Nephron progenitor cell (in vitro differentiated cells): Measurements from ENCODE around the gene FYN.

Experiments used
- DNase-seq: peaks from one replicate; pipeline ENCODE4 v3.0.0; 2021
- H3K27ac Mint-ChIP-seq: 2 replicates; pipeline ENCODE4 v1.8.0; 2021; ENCODE audit warnings: mild to moderate bottlenecking, moderate library complexity, mixed read lengths
- H3K27me3 Mint-ChIP-seq: 2 replicates; pipeline ENCODE4 v1.8.0; 2021; ENCODE audit warnings: mild to moderate bottlenecking, low read depth, mixed read lengths; ENCODE audit not compliant: poor library complexity
- H3K36me3 Mint-ChIP-seq: 2 replicates; pipeline ENCODE4 v1.8.0; 2021; ENCODE audit warnings: low read depth, mixed read lengths
- H3K4me1 Mint-ChIP-seq: 2 replicates; pipeline ENCODE4 v1.8.0; 2021; ENCODE audit warnings: mixed read lengths
- H3K4me3 Mint-ChIP-seq: 2 replicates; pipeline ENCODE4 v1.8.0; 2021; ENCODE audit warnings: mild to moderate bottlenecking, moderate library complexity, mixed read lengths
- H3K9me3 Mint-ChIP-seq: 2 replicates; pipeline ENCODE4 v1.8.0; 2021; ENCODE audit warnings: mild to moderate bottlenecking, moderate library complexity, mixed read lengths
- CTCF ChIP-seq: fragments of 200-600 bp; sonication (generic); IDR thresholded peaks from 2 replicates; pipeline ENCODE4 v1.5.0; 2021; ENCODE audit warnings: antibody characterized with exemption

The FYN gene

GRCh38 chr6:111667931-111668330 is 205.3 kb downstream of the FYN start:
- peaks cover 53% of the 10 kb centered on the region for H3K36me3 Mint-ChIP-seq
- no peak for TF ChIP-seq CTCF
- H3K4me1 Mint-ChIP-seq = peaks cover 57% of the 10 kb centered on the region
- H3K27ac Mint-ChIP-seq = no peak overlapping the region
- H3K9me3 Mint-ChIP-seq = no peaks in the 10 kb centered on the region
- DNase-seq = no peak
- H3K4me3 Mint-ChIP-seq = no peak overlapping the region
- H3K27me3 Mint-ChIP-seq = peaks cover 5% of the 10 kb centered on the region

GRCh38 chr6:111666847-111667246 is 206.4 kb downstream of the FYN start:
- no peaks in the 10 kb centered on the region for H3K27me3 Mint-ChIP-seq
- H3K4me3 Mint-ChIP-seq = no peak overlapping the region
- H3K27ac Mint-ChIP-seq = no peak overlapping the region
- no peak for TF ChIP-seq CTCF
- H3K9me3 Mint-ChIP-seq = no peaks in the 10 kb centered on the region
- peaks cover 59% of the 10 kb centered on the region for H3K4me1 Mint-ChIP-seq
- DNase-seq = no peak
- H3K36me3 Mint-ChIP-seq = peaks cover 44% of the 10 kb centered on the region

GRCh38 chr6:111664565-111665030 is 208.7 kb downstream of the FYN start:
- peaks cover 25% of the 10 kb centered on the region for H3K36me3 Mint-ChIP-seq
- H3K4me3 Mint-ChIP-seq = peak overlapping the region; percentile 75

GRCh38 chr6:111663692-111664564 is 209.3 kb downstream of the FYN start:
- Mint-ChIP-seq H3K4me1 (peaks cover 74% of the 10 kb centered on the region), H3K9me3 (no peaks in the 10 kb centered on the region), H3K36me3 (peaks cover 21% of the 10 kb centered on the region), H3K27ac (peak overlapping the region; percentile 97), H3K27me3 (no peaks in the 10 kb centered on the region), H3K4me3 (peak overlapping the region; percentile 75)
- no peak for TF ChIP-seq CTCF
- DNase-seq = peak; percentile 82

More at GRCh38 chr6:111664565-111665030, 208.7 kb downstream of the FYN start:
- H3K27me3 Mint-ChIP-seq = no peaks in the 10 kb centered on the region
- H3K27ac Mint-ChIP-seq = peak overlapping the region; percentile 97
- H3K9me3 Mint-ChIP-seq = no peaks in the 10 kb centered on the region
- peaks cover 74% of the 10 kb centered on the region for H3K4me1 Mint-ChIP-seq
- no peak for TF ChIP-seq CTCF
- no peak for DNase-seq

- Mint-ChIP-seq H3K27me3 (no peaks in the 10 kb centered on the region), H3K9me3 (no peaks in the 10 kb centered on the region), H3K4me3 (peak overlapping the region; percentile 75), H3K4me1 (peaks cover 65% of the 10 kb centered on the region), H3K36me3 (peaks cover 11% of the 10 kb centered on the region), H3K27ac (peak overlapping the region; percentile 97)
- no peak for TF ChIP-seq CTCF
- no peak for DNase-seq
Observed at GRCh38 chr6:111662794-111663593, 210.3 kb downstream of the FYN start.
